ENCODE measurements around the gene DEDD2.

- no peak for TF ChIP-seq POLR2AphosphoS5 (IDR thresholded peaks at IDR 0.05)
- TF ChIP-seq POLR2A (IDR thresholded peaks at IDR 0.05): no peak
- no peak for TF ChIP-seq CTCF (IDR thresholded peaks at IDR 0.05)
Measured at GRCh38 chr19:42161616-42162263, 55.7 kb downstream of the DEDD2 start.
